ENCODE measurements around the gene HES2. TPM values are rescaled to one million over a fixed set of nuclear protein-coding genes. Genes with fewer than 3 reads are reported as not detected.

Gene HES2
- total RNA-seq = 10 to 100 TPM; 29.4 to 34.0 TPM
- long read RNA-seq, full-length matches to known transcripts = 2 of 51 reads
- long read RNA-seq, partial matches to known transcripts = 5 of 51 reads
- long read RNA-seq, other reads (novel, unspliced or antisense) = 44 of 51 reads

GRCh38 chr1:6419804-6420453, at the start of gene HES2:
Gene HES2 (minus strand): TSS chr1:6419919. CDS start chr1:6419820, 99 bp downstream.
- intact Hi-C loops (cut with DNase I, micrococcal nuclease) = no loop called here
- peak; percentile 71 to 86 for DNase-seq
- peak; percentile 70 for ATAC-seq

GRCh38 chr1:6468729-6469461, 49.2 kb upstream of the HES2 start:
- no peak for ATAC-seq
- no peak for DNase-seq
- intact Hi-C loops (cut with DNase I, micrococcal nuclease) = no loop called here

- DNase-seq (no peak), ATAC-seq (no peak)
- intact Hi-C loops (cut with DNase I, micrococcal nuclease) = no loop called here
Measured at GRCh38 chr1:6467744-6468688, 48.3 kb upstream of the HES2 start.

GRCh38 chr1:6467224-6467623, 47.5 kb upstream of the HES2 start:
- no peak for ATAC-seq
- peak in 1 of 2 donors; percentile 27 for DNase-seq
- intact Hi-C loops (cut with DNase I, micrococcal nuclease) = no loop called here

GRCh38 chr1:6466751-6467150, 47.0 kb upstream of the HES2 start:
- DNase-seq (no peak), ATAC-seq (no peak)
- intact Hi-C loops (cut with DNase I, micrococcal nuclease) = no loop called here

GRCh38 chr1:6466023-6466422, 46.3 kb upstream of the HES2 start, which contains the start of gene TNFRSF25:
Gene TNFRSF25 (minus strand): TSS chr1:6466173. CDS start chr1:6466107, 66 bp downstream.
- ATAC-seq (peak; percentile 24), DNase-seq (peak in 1 of 2 donors; percentile 35)
- intact Hi-C loops (cut with DNase I, micrococcal nuclease) = no loop called here

- intact Hi-C loops (cut with DNase I, micrococcal nuclease) = no loop called here
- ATAC-seq = peak; percentile 10
- peak in 1 of 2 donors; percentile 26 for DNase-seq
Measured at GRCh38 chr1:6465461-6466005, 45.8 kb upstream of the HES2 start.

- DNase-seq = peak in 1 of 2 donors; percentile 28
- ATAC-seq = no peak
- intact Hi-C loops (cut with DNase I, micrococcal nuclease) = no loop called here
Measured at GRCh38 chr1:6464915-6465314, 45.2 kb upstream of the HES2 start.

- peak in 1 of 2 donors; percentile 82 for DNase-seq
- peak; percentile 69 for ATAC-seq
- intact Hi-C loops (cut with DNase I, micrococcal nuclease) = no loop called here
Measured at GRCh38 chr1:6464514-6464836, 44.8 kb upstream of the HES2 start.

- intact Hi-C loops (cut with DNase I, micrococcal nuclease) = no loop called here
- DNase-seq (no peak), ATAC-seq (no peak)
Measured at GRCh38 chr1:6463120-6463412, 43.3 kb upstream of the HES2 start.

GRCh38 chr1:6462412-6463119, 42.8 kb upstream of the HES2 start:
- ATAC-seq (no peak), DNase-seq (no peak)
- intact Hi-C loops (cut with DNase I, micrococcal nuclease) = no loop called here

GRCh38 chr1:6461538-6462411, 42.1 kb upstream of the HES2 start:
- ATAC-seq (no peak), DNase-seq (peak in 1 of 2 donors; percentile 25)
- intact Hi-C loops (cut with DNase I, micrococcal nuclease) = no loop called here

GRCh38 chr1:6461051-6461530, 41.4 kb upstream of the HES2 start:
- DNase-seq (no peak), ATAC-seq (no peak)
- intact Hi-C loops (cut with DNase I, micrococcal nuclease) = no loop called here

GRCh38 chr1:6460301-6461050, 40.8 kb upstream of the HES2 start:
- ATAC-seq (no peak), DNase-seq (peak in 1 of 2 donors; percentile 27)
- intact Hi-C loops (cut with DNase I, micrococcal nuclease) = no loop called here

GRCh38 chr1:6459850-6460265, 40.1 kb upstream of the HES2 start:
- intact Hi-C loops (cut with DNase I, micrococcal nuclease) = no loop called here
- DNase-seq = no peak
- no peak for ATAC-seq

- DNase-seq (no peak), ATAC-seq (no peak)
- intact Hi-C loops (cut with DNase I, micrococcal nuclease) = no loop called here
Measured at GRCh38 chr1:6456800-6457466, 37.2 kb upstream of the HES2 start.
